Liver (tissue), 9 donors: Measurements from ENCODE around the gene MRS2. TPM values are rescaled to one million over a fixed set of nuclear protein-coding genes. Genes with fewer than 3 reads are reported as not detected.

ENCODE experiments used
- DNase-seq: peaks from one replicate; pipeline ENCODE4 v3.0.0-alpha.2; 2017; ENCODE audit warnings: low spot score
- H3K27ac ChIP-seq, 2 donors: one replicate each; pipeline ENCODE4 v1.7.0; 2013; ENCODE audit warnings: inconsistent platforms in 2 of 2, low read length in 2 of 2, control low read depth in 1 of 2, low read depth in 1 of 2, mild to moderate bottlenecking in 1 of 2
- H3K27me3 ChIP-seq, 4 donors: one replicate each; pipeline versions ENCODE4 v1.6.1 to v1.7.0; 2013; ENCODE audit warnings: low read length in 3 of 4, inconsistent platforms in 1 of 4, mild to moderate bottlenecking in 1 of 4, moderate library complexity in 1 of 4; ENCODE audit not compliant: control insufficient read depth in 4 of 4, insufficient read depth in 4 of 4
- H3K36me3 ChIP-seq, 4 donors: one replicate each; pipeline versions ENCODE4 v1.6.1 to v1.7.0; 2013; ENCODE audit warnings: low read length in 3 of 4, mild to moderate bottlenecking in 3 of 4, low read depth in 1 of 4, moderate library complexity in 1 of 4; ENCODE audit not compliant: control insufficient read depth in 4 of 4, insufficient read depth in 3 of 4
- H3K4me1 ChIP-seq, 4 donors: one replicate each; pipeline versions ENCODE4 v1.6.1 to v1.7.0; 2013; ENCODE audit warnings: low read length in 3 of 4, mild to moderate bottlenecking in 3 of 4, moderate library complexity in 1 of 4; ENCODE audit not compliant: control insufficient read depth in 4 of 4, insufficient read depth in 4 of 4
- H3K4me3 ChIP-seq, 3 donors: one replicate each; pipeline versions ENCODE4 v1.6.1 to v1.7.0; 2013; ENCODE audit warnings: low read length in 3 of 3, control low read depth in 1 of 3, low read depth in 1 of 3, mild to moderate bottlenecking in 1 of 3
- H3K9ac ChIP-seq, 2 donors: one replicate each; pipeline ENCODE4 v1.7.0; 2013; ENCODE audit warnings: low read length in 2 of 2, mild to moderate bottlenecking in 2 of 2, moderate library complexity in 2 of 2, control low read depth in 1 of 2, low read depth in 1 of 2
- H3K9me3 ChIP-seq, 4 donors: one replicate each; pipeline versions ENCODE4 v1.6.1 to v1.7.0; 2013; ENCODE audit warnings: low read length in 3 of 4; ENCODE audit not compliant: control insufficient read depth in 4 of 4
- EGR1 ChIP-seq, 2 donors: IDR thresholded peaks; 2 replicates each; pipeline ENCODE4 v1.6.1; 2016 to 2018; ENCODE audit warnings: antibody characterized with exemption in 2 of 2, low read depth in 2 of 2
- FOXA1 ChIP-seq: IDR thresholded peaks from 2 replicates; pipeline ENCODE4 v1.6.1; 2016; ENCODE audit warnings: antibody characterized with exemption
- FOXA2 ChIP-seq: IDR thresholded peaks from 2 replicates; pipeline ENCODE4 v1.6.1; 2016; ENCODE audit warnings: antibody characterized with exemption
- GABPA ChIP-seq, 2 donors: IDR thresholded peaks in 1 of 2; conservative IDR thresholded peaks in 1 of 2; 2 replicates each; pipeline ENCODE4 v1.6.1; 2016; ENCODE audit warnings: antibody characterized with exemption in 2 of 2, mild to moderate bottlenecking in 1 of 2, moderate library complexity in 1 of 2
- HNF4A ChIP-seq, 2 donors: conservative IDR thresholded peaks; 2 replicates each; pipeline ENCODE4 v1.6.1; 2016; ENCODE audit warnings: antibody characterized with exemption in 2 of 2, mild to moderate bottlenecking in 2 of 2
- HNF4G ChIP-seq: IDR thresholded peaks from 2 replicates; pipeline ENCODE4 v1.6.1; 2016; ENCODE audit warnings: antibody characterized with exemption
- JUND ChIP-seq, 2 donors: IDR thresholded peaks; 2 replicates each; pipeline ENCODE4 v1.6.1; 2016; ENCODE audit warnings: antibody characterized with exemption in 2 of 2
- NR2F2 ChIP-seq: IDR thresholded peaks from 2 replicates; pipeline ENCODE4 v1.6.1; 2016; ENCODE audit warnings: antibody characterized with exemption
- RAD21 ChIP-seq, 2 donors: IDR thresholded peaks; 2 replicates each; pipeline ENCODE4 v1.6.1; 2016; ENCODE audit warnings: antibody characterized with exemption in 2 of 2, mild to moderate bottlenecking in 2 of 2
- SP1 ChIP-seq: IDR thresholded peaks from 2 replicates; pipeline ENCODE4 v1.6.1; 2018; ENCODE audit warnings: antibody characterized with exemption, mild to moderate bottlenecking
- TAF1 ChIP-seq: conservative IDR thresholded peaks from 2 replicates; pipeline ENCODE4 v1.6.1; 2016; ENCODE audit warnings: antibody characterized with exemption, mild to moderate bottlenecking
- YY1 ChIP-seq: IDR thresholded peaks from 2 replicates; pipeline ENCODE4 v1.6.1; 2016; ENCODE audit warnings: antibody characterized with exemption, mild to moderate bottlenecking
- whole genome bisulfite sequencing: extraction: QIAGEN DNeasy Blood & Tissue Kit; methylation state at CpG from one replicate; pipeline ENCODE4 v1.1.7; 2013; 5-methylcytosine and 5-hydroxymethylcytosine counted together
- polyA plus RNA-seq, 2 donors: library from polyadenylated mRNA; stranded (reverse) in 1 of 2; unstranded in 1 of 2; fragments of 200-250 nt in 1 of 2; fragments of >200 nt in 1 of 2; fragmentation: Nextera tagmentation in 1 of 2; extraction: Ambion mirVana in 1 of 2; gene quantifications; one replicate each; pipeline versions ENCODE4 v1.2.1 to v1.2.3, GENCODE V29; 2013 to 2015
- total RNA-seq, 2 donors: library from RNA; depleted of rRNA; stranded (reverse); fragments of >200 nt; gene quantifications; one replicate each; pipeline ENCODE4 v1.2.3, GENCODE V29; 2014
- TF ChIP-seq, protein P1 (sequence below): IDR thresholded peaks from 2 replicates; pipeline ENCODE4 v1.6.1; 2016; ENCODE audit warnings: antibody characterized with exemption
- TF ChIP-seq, protein P2 (sequence below): IDR thresholded peaks from 2 replicates; pipeline ENCODE4 v1.6.1; 2016; ENCODE audit warnings: antibody characterized with exemption, mild to moderate bottlenecking
- TF ChIP-seq, protein P3 (sequence below): IDR thresholded peaks from 2 replicates; pipeline ENCODE4 v1.6.1; 2016; ENCODE audit warnings: antibody characterized with exemption
- donor health status: healthy.
- donor health status: healthy.
- donor health status: healthy.
- donor health status: healthy.
- donor health status: healthy.

Gene MRS2
- total and polyA plus RNA-seq, 4 donors: 10.1 to 20.1 (median 13.9) TPM

GRCh38 chr6:24391756-24392405 lies 10.9 kb upstream of the MRS2 start:
- H3K27me3 ChIP-seq: no peaks in the 10 kb centered on the region
- DNase-seq: no peak
- no peak overlapping the region for H3K27ac ChIP-seq
- 87% methylated on average over 2 of the region's 2 CpGs for WGBS
- H3K9ac ChIP-seq: no peak overlapping the region
- peaks cover 0 to 3% (median 0%) of the 10 kb centered on the region in 4 donors for H3K9me3 ChIP-seq
- peaks cover 0 to 8% (median 2%) of the 10 kb centered on the region in 4 donors for H3K4me1 ChIP-seq
- H3K36me3 ChIP-seq: no peaks in the 10 kb centered on the region
- TF ChIP-seq, protein P1, sequence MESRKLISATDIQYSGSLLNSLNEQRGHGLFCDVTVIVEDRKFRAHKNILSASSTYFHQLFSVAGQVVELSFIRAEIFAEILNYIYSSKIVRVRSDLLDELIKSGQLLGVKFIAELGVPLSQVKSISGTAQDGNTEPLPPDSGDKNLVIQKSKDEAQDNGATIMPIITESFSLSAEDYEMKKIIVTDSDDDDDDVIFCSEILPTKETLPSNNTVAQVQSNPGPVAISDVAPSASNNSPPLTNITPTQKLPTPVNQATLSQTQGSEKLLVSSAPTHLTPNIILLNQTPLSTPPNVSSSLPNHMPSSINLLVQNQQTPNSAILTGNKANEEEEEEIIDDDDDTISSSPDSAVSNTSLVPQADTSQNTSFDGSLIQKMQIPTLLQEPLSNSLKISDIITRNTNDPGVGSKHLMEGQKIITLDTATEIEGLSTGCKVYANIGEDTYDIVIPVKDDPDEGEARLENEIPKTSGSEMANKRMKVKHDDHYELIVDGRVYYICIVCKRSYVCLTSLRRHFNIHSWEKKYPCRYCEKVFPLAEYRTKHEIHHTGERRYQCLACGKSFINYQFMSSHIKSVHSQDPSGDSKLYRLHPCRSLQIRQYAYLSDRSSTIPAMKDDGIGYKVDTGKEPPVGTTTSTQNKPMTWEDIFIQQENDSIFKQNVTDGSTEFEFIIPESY: no peak
- TF ChIP-seq NR2F2 (no peak), EGR1 (IDR thresholded peaks at IDR 0.05; ENCODE audit: low read depth in 2 of 2) (no peak), JUND (IDR thresholded peaks at IDR 0.05) (no peak), TAF1 (no peak), HNF4A (conservative IDR thresholded peaks at IDR 0.05) (no peak), GABPA (IDR thresholded peaks at IDR 0.05 in 1 of 2, conservative IDR thresholded peaks at IDR 0.05 in 1 of 2) (no peak), FOXA1 (no peak)
- TF ChIP-seq, protein P2, sequence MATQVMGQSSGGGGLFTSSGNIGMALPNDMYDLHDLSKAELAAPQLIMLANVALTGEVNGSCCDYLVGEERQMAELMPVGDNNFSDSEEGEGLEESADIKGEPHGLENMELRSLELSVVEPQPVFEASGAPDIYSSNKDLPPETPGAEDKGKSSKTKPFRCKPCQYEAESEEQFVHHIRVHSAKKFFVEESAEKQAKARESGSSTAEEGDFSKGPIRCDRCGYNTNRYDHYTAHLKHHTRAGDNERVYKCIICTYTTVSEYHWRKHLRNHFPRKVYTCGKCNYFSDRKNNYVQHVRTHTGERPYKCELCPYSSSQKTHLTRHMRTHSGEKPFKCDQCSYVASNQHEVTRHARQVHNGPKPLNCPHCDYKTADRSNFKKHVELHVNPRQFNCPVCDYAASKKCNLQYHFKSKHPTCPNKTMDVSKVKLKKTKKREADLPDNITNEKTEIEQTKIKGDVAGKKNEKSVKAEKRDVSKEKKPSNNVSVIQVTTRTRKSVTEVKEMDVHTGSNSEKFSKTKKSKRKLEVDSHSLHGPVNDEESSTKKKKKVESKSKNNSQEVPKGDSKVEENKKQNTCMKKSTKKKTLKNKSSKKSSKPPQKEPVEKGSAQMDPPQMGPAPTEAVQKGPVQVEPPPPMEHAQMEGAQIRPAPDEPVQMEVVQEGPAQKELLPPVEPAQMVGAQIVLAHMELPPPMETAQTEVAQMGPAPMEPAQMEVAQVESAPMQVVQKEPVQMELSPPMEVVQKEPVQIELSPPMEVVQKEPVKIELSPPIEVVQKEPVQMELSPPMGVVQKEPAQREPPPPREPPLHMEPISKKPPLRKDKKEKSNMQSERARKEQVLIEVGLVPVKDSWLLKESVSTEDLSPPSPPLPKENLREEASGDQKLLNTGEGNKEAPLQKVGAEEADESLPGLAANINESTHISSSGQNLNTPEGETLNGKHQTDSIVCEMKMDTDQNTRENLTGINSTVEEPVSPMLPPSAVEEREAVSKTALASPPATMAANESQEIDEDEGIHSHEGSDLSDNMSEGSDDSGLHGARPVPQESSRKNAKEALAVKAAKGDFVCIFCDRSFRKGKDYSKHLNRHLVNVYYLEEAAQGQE: no peak
- no peak overlapping the region for H3K4me3 ChIP-seq

- no peak overlapping the region for H3K9ac ChIP-seq
- TF ChIP-seq, protein P3, sequence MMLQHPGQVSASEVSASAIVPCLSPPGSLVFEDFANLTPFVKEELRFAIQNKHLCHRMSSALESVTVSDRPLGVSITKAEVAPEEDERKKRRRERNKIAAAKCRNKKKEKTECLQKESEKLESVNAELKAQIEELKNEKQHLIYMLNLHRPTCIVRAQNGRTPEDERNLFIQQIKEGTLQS: no peak
- TF ChIP-seq JUND (IDR thresholded peaks at IDR 0.05) (no peak), NR2F2 (no peak), YY1 (no peak), SP1 (no peak), TAF1 (no peak), GABPA (IDR thresholded peaks at IDR 0.05 in 1 of 2, conservative IDR thresholded peaks at IDR 0.05 in 1 of 2) (no peak), EGR1 (IDR thresholded peaks at IDR 0.05; ENCODE audit: low read depth in 2 of 2) (no peak), RAD21 (IDR thresholded peaks at IDR 0.05) (no peak), HNF4A (conservative IDR thresholded peaks at IDR 0.05) (no peak), FOXA1 (no peak), FOXA2 (no peak), HNF4G (no peak)
- no peaks in the 10 kb centered on the region for H3K36me3 ChIP-seq
- no peak overlapping the region for H3K27ac ChIP-seq
- no peak for DNase-seq
- no peaks in the 10 kb centered on the region for H3K4me1 ChIP-seq
- H3K9me3 ChIP-seq: peaks cover 0 to 3% (median 0%) of the 10 kb centered on the region in 4 donors
- 91% methylated on average over 2 of the region's 2 CpGs for WGBS
- H3K4me3 ChIP-seq: no peak overlapping the region
- H3K27me3 ChIP-seq: no peaks in the 10 kb centered on the region
Measured at GRCh38 chr6:24394061-24394779, 8.5 kb upstream of the MRS2 start.
